NCI-H2081 (cell line): ENCODE results near the gene LRRC71.

ENCODE experiments used
- DNase-seq, 2 experiments: peaks; one replicate each; lab custom pipeline; 2025; lab: John Stamatoyannopoulos, UW

The LRRC71 gene

GRCh38 chr1:156947127-156947526 lies 26.7 kb downstream of the LRRC71 start:
- DNase-seq, result no peak

GRCh38 chr1:156947818-156948525 lies 27.5 kb downstream of the LRRC71 start:
- no peak for DNase-seq

- DNase-seq, result no peak
Measured at GRCh38 chr1:156948708-156949107, 28.3 kb downstream of the LRRC71 start.

GRCh38 chr1:156949127-156949526 lies 28.7 kb downstream of the LRRC71 start:
- no peak for DNase-seq

DNA sequence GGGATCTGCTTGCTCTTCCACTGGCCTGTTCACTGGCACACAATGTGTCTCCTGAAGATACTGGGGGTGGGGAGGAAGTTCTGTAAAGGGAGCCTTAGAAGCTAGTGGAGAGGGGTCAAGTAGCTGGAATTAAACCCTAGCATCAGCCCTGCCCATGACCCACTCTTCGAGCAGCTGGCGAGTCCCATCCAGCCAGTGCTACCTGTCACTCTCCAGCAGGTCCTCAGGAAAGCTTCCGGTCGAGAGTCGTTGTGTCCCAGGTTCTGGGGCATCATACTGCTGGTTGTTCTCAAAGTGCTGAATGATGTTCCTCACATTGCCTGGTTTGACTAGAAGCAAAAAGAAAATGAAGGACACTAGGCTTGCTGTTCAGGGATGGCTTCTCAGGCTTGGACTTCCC lies 30.9 kb downstream of the LRRC71 start:
- DNase-seq, result no peak

GRCh38 chr1:156953571-156953970 lies 33.1 kb downstream of the LRRC71 start:
- DNase-seq, result no peak

DNA sequence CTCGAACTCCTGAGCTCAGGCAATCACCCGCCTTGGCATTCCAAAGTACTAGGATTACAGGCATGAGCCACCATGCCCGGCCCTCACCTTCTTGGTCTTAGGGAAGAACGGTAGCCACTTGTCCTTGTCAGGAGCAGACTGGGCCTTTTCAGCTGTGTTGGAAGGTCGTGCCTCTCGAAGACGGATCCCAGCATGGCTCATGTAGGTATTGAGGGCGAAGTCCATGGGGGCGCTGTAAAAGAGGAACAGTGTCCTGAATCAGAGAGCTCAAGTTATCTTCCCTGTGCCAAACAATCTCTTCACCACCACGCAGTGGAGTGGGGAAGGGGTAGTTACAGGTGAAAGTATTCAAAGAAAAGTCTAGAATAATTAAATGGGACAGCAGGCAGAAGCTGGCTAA lies 35.9 kb downstream of the LRRC71 start:
- no peak for DNase-seq

DNA sequence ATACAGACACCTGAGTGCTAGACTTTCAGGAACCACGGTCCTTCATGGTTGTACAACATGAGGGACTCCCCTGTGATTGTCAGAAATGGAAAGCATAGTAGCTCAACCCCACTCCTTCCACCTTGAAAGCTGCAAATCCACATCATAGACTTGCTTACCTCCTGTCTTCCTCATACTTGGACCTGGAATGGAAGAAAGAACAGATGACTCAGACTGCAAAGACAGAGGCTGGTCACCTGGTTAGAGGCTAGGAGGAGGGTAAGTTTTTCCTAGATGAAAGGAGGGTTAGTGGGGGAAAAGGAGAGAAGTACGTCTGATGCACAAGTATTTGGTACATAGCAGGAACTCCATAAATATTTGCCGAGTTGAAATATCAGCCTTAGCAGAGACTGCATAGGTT lies 37.2 kb downstream of the LRRC71 start:
- no peak for DNase-seq

GRCh38 chr1:156958247-156958714 lies 37.8 kb downstream of the LRRC71 start:
- no peak for DNase-seq

- peak in 1 of 2 experiments; percentile 16 for DNase-seq
Measured at GRCh38 chr1:156959414-156959813, 39.0 kb downstream of the LRRC71 start.

- no peak for DNase-seq
Measured at GRCh38 chr1:156959925-156960324, 39.5 kb downstream of the LRRC71 start.

DNA sequence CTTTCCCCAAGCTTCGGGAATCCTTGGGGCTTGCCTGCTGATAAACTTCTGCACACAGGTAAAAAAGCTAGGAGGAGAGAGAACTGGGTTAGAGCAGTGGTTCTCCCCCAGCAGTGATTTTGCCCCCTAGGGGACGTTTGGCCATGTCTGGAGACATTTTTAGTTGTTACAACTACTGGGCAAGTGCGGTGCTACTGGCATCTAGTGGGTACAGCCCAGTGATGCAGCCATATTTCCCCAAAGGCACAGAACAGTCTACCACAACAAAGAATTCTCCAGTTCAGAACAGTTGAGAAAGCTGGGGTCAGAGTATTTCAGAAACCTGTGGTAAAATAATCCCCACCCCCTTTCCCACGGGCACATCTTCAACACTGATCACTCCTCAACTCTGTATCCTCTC lies 41.3 kb downstream of the LRRC71 start:
- peak in 1 of 2 experiments; percentile 16 for DNase-seq

- no peak for DNase-seq
Measured at GRCh38 chr1:156963621-156964020, 43.2 kb downstream of the LRRC71 start.

DNA sequence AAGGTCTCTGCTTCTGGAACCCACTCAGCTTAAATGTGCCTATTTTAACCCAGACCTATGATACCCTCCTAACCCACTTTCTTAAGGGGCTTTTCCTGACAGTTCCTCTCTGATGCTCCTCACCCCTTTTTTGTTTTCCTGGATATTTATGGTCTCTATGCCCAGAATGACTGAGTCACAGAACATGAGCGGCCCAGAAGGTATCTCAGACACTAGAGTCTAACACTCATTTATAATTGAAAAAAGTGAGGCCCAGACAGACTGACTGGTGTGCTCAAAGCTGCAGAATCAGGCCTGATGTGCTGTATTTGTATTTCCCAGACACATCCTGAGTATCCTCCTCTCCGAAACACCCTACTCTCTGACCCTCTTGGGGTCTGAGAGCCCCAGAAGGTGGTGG lies 44.0 kb downstream of the LRRC71 start:
- DNase-seq, result no peak

GRCh38 chr1:156969496-156969895 lies 49.1 kb downstream of the LRRC71 start:
- no peak for DNase-seq

DNA sequence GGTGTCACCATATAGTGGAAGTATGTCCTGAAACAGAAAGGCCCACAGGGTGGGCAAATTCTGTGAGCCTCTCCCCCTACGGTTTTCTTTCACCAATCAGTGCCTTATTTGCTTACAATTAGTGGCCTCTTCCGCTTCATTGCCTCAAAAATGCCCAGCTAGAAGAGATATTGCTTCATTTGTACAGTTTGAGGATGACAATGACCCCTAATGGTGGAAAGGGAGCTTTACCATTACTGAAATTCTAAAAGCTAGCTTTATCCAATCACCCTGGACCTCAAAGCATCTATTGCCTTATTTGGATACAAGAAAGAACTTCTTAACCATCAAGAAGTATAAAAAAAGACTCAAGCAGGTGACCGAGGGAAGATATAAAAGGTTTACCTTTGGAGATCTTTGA lies 49.6 kb downstream of the LRRC71 start:
- DNase-seq, result no peak

GRCh38 chr1:156973417-156973816 lies 53.0 kb downstream of the LRRC71 start:
- no peak for DNase-seq

GRCh38 chr1:156975084-156975483 lies 54.7 kb downstream of the LRRC71 start:
- no peak for DNase-seq

DNA sequence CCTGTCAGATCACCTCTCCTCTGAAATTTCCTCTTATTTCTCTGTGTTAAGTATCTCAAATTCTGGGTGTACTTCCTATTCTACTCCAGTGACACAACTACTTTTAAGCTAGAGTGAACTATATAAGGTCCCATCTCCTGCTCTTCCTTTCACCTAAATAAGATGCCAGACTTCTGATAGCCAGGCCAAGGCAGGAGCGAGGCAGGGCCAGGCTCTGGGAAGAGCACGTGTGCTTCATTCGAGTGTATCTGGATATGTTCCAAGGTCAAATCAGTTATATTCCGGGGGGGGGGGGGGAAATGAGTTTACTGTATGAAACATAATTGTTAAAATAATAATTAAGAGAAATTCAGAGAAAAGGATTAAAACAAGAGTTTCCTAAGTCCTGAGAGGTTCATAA lies 60.1 kb downstream of the LRRC71 start:
- no peak for DNase-seq
